HG03060 (cell line): ENCODE data around the gene SLC25A45.

ENCODE experiments used
- ATAC-seq: cut with Tn5 transposase; IDR thresholded peaks from one replicate; pipeline ENCODE4 v1.9.1; 2021; ENCODE audit warnings: low read depth, moderate number of reproducible peaks; ENCODE audit not compliant: unreplicated experiment

The SLC25A45 gene

GRCh38 chr11:65404638-65405339 is 22.3 kb upstream of the SLC25A45 start:
- no peak for ATAC-seq

- no peak for ATAC-seq
Measured at GRCh38 chr11:65404210-65404609, 21.8 kb upstream of the SLC25A45 start.

- no peak for ATAC-seq
Measured at GRCh38 chr11:65403607-65404121, 21.2 kb upstream of the SLC25A45 start.

- no peak for ATAC-seq
Measured at GRCh38 chr11:65402790-65403189, 20.3 kb upstream of the SLC25A45 start.

GRCh38 chr11:65401803-65402248 is 19.4 kb upstream of the SLC25A45 start:
- no peak for ATAC-seq

GRCh38 chr11:65401073-65401802 is 18.8 kb upstream of the SLC25A45 start:
- ATAC-seq = no peak

- ATAC-seq = no peak
Measured at GRCh38 chr11:65400307-65401072, 18.0 kb upstream of the SLC25A45 start.

GRCh38 chr11:65399845-65400244 is 17.4 kb upstream of the SLC25A45 start:
- no peak for ATAC-seq

- no peak for ATAC-seq
Measured at GRCh38 chr11:65399249-65399648, 16.8 kb upstream of the SLC25A45 start.

- no peak for ATAC-seq
Measured at GRCh38 chr11:65398362-65398910, 16.0 kb upstream of the SLC25A45 start.

GRCh38 chr11:65396769-65397745 is 14.6 kb upstream of the SLC25A45 start:
- ATAC-seq = no peak

GRCh38 chr11:65395961-65396530 is 13.6 kb upstream of the SLC25A45 start:
- no peak for ATAC-seq

GRCh38 chr11:65394125-65394536 is 11.7 kb upstream of the SLC25A45 start:
- no peak for ATAC-seq

GRCh38 chr11:65393513-65394079 is 11.2 kb upstream of the SLC25A45 start:
- no peak for ATAC-seq

GRCh38 chr11:65392899-65393298 is 10.5 kb upstream of the SLC25A45 start:
- no peak for ATAC-seq

GRCh38 chr11:65392186-65392829 is 9.9 kb upstream of the SLC25A45 start:
- no peak for ATAC-seq

GRCh38 chr11:65390996-65391395 is 8.6 kb upstream of the SLC25A45 start:
- ATAC-seq = no peak
